Stimulated activated CD4-positive, alpha-beta T cell treated with anti-CD3 and anti-CD28 coated beads, Interleukin-4, amount 100 ng/mL, for 24 hours (primary cell): ENCODE measurements around the gene STOM.

Experiments used
- DNase-seq: peaks from one replicate; pipeline ENCODE4 v3.0.0-alpha.2; 2020

The STOM gene

GRCh38 chr9:121344184-121344583 lies 25.9 kb downstream of the STOM start:
- DNase-seq = no peak

GRCh38 chr9:121340676-121341392 lies 29.2 kb downstream of the STOM start:
- no peak for DNase-seq

- no peak for DNase-seq
Measured at GRCh38 chr9:121339437-121339836, 30.6 kb downstream of the STOM start.

- no peak for DNase-seq
Measured at GRCh38 chr9:121336665-121337064, 33.4 kb downstream of the STOM start.

- no peak for DNase-seq
Measured at GRCh38 chr9:121333950-121334773, 35.9 kb downstream of the STOM start.

- DNase-seq = no peak
Measured at GRCh38 chr9:121331992-121332685, 37.9 kb downstream of the STOM start.

- no peak for DNase-seq
Measured at GRCh38 chr9:121331549-121331948, 38.5 kb downstream of the STOM start.

- no peak for DNase-seq
Measured at GRCh38 chr9:121328876-121329681, 41.0 kb downstream of the STOM start.

GRCh38 chr9:121328476-121328875 lies 41.6 kb downstream of the STOM start:
- no peak for DNase-seq

GRCh38 chr9:121326901-121327613 lies 43.0 kb downstream of the STOM start:
- DNase-seq = no peak

- no peak for DNase-seq
Measured at GRCh38 chr9:121326130-121326838, 43.8 kb downstream of the STOM start.

- no peak for DNase-seq
Measured at GRCh38 chr9:121325387-121325786, 44.7 kb downstream of the STOM start.

GRCh38 chr9:121324755-121325154 lies 45.3 kb downstream of the STOM start:
- no peak for DNase-seq

GRCh38 chr9:121324316-121324715 lies 45.7 kb downstream of the STOM start:
- no peak for DNase-seq

- DNase-seq = no peak
Measured at GRCh38 chr9:121323449-121324151, 46.5 kb downstream of the STOM start.

GRCh38 chr9:121322737-121323448 lies 47.2 kb downstream of the STOM start:
- DNase-seq = no peak

- DNase-seq = no peak
Measured at GRCh38 chr9:121322037-121322736, 47.9 kb downstream of the STOM start.

GRCh38 chr9:121321016-121321503 lies 49.0 kb downstream of the STOM start:
- DNase-seq = no peak

GRCh38 chr9:121319383-121319780 lies 50.7 kb downstream of the STOM start:
- DNase-seq = no peak
